ENCODE measurements around the gene CYP4F2. TPM values are rescaled to one million over a fixed set of nuclear protein-coding genes. Genes with fewer than 3 reads are reported as not detected.
"Not testable (repeated sequence)": the region's sequence is repeated elsewhere in the genome, so short reads cannot be mapped to it uniquely, and the experiment has no call there.

The CYP4F2 gene, protein sequence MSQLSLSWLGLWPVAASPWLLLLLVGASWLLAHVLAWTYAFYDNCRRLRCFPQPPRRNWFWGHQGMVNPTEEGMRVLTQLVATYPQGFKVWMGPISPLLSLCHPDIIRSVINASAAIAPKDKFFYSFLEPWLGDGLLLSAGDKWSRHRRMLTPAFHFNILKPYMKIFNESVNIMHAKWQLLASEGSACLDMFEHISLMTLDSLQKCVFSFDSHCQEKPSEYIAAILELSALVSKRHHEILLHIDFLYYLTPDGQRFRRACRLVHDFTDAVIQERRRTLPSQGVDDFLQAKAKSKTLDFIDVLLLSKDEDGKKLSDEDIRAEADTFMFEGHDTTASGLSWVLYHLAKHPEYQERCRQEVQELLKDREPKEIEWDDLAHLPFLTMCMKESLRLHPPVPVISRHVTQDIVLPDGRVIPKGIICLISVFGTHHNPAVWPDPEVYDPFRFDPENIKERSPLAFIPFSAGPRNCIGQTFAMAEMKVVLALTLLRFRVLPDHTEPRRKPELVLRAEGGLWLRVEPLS
- total RNA-seq (2014; rRNA removed; shearing (Covaris generic)), result 0.70 and 3.8 TPM in 2 replicates

DNA sequence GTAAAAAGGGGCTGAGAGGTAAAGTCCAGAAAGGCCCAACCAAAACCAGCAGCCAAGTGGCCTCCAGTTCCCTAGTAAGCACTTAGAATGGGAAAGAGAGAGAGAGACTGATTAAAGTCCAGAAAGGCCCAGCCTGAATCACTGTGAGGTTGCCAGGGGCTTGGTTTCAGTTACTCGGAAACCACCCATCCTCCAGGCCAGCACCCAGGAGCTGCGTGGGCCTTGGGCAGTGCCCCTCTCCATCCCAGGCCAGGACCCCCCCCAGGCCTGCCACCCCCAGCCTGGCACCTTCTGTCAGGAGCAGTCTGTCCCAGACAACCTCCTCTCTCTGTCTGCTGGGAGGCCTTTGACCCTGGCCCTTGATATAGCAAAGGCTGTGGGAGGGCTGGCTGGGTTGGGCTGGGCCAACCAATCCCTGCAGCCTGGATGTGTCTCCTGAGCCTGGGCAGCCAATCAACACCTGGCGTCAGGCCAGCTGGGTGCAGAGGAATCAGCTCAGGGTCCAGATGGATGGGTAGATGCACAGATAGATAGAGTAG lies at the start of gene CYP4F2:
CYP4F2 (minus strand) TSS at position 337 of the 539 bp plus-strand sequence. CDS start 463 bp downstream, outside the sequence.
- DNase-seq (ENCODE audit: low spot score), result no peak

DNA sequence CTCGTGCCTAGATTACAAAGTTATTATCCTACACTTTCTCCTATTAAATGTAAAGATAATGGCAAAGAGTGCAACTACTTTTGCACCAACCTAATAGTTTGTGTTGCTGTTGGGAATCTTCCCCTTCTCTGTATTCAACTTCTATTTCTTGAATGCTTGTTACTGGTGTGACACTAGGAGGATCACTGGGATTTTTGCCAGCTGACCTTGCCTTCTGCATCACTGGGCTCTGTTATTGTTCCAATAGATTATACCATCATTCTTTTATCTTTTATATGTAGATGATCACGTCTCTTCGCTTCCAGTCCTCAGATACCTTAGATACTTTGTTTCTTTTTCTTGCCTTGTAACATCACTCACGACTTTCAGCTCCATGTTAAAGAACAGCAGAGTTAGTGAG lies 47.4 kb upstream of the CYP4F2 start:
- no peak for DNase-seq (ENCODE audit: low spot score)

DNA sequence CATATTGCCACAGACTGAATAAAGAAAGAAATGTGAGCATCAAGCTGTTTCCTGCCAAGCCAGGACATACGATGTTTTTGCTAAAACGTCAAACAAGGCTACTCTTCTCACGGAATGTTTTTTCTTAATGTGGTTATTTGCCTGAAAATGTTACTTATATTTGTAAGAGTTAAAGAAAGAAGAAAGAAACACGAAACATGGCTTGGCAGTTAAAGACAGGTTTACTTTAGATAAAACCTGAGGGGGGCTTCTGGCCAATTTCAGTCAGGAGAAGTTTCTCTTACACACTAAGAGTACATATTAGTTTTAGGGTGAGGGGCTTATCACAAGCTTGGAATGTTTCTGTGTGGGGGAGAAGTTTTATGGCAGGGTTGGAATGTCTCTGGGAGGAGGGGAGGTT lies 46.5 kb upstream of the CYP4F2 start:
- DNase-seq (ENCODE audit: low spot score), result no peak

DNA sequence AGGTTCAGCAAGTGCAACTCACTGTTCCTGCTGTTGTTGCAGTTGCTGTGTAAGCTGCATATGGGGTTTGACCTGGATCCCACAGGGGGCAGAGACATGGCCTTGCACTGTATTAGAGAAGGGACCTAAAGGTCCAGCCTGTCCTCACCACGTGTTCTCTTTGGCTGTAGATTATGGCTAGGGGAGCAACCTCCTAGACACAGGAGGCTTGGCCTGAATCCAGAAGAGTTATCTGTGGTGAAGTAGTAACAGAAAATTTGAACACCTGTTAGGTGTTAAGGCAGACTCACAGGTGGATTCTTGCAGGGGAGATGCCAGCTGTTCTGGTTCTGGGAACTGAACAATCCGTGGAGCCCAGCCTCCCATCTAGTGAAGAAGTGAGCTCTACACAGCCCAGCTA lies 39.9 kb upstream of the CYP4F2 start:
- DNase-seq (ENCODE audit: low spot score), result no peak

DNA sequence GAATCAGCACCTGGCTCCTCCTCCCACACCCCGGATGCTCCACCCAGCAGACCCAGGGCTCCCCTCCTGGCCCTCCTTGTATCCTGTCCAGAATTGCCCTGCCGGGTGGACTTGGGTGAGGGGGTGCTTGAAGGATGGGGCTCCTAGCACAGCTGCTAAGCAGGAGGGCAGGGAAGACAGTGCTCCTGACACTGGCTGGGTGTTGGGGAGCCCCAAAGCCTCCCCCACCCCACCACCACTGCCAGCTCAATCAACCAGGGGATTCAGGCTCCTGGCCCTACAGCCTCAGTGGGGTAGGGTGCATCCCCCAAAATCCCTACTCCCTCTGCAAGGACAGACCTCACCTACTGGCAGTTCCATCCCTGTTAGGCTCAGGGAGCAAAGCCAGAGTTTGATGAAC lies 39.1 kb upstream of the CYP4F2 start:
- DNase-seq (ENCODE audit: low spot score), result no peak

DNA sequence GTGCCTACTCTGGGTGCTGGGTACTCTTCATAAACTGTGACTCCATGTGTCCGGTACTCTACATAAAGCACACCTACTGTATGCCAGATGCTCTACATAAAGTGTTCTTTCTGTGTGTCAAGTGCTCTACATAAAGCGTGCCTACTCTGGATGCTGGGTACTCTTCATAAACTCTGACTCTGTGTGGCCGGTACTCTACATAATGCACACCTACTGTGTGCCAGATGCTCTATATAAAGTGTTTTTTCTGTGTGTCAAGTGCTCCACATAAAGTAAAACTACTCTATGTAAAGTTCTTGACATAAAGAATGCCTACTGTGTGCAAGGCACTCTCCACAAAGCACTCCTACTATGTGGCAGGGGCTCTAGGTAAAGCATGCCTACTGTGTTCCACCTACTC lies 38.3 kb upstream of the CYP4F2 start:
- no peak for DNase-seq (ENCODE audit: low spot score)

DNA sequence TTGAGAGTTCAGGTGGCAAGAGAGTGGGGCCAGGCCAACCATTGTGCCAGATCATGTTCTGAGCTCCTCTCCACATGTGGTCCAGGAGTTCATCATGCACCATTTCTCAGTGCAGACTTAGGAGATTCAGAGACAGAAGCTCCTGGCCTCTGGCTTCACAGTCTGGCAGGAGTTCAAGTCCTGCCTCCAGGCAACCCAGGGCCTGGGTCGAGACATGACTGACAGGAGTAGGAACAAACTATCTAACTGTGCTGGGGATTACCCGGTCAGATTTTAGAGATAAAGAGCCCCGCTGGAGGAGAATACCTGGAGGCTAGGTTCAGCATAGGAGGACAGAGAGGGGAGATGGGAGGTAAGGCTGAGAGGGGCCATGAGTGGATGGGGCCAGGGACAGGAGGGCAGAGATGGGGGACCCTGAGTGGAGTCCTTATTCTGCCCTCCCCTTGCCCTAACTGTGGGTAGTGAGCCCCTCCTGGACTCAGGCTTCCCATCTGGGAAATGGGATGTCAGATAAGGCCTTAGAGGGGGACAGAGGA lies 37.4 kb upstream of the CYP4F2 start:
- DNase-seq (ENCODE audit: low spot score), result peak; percentile 52

DNA sequence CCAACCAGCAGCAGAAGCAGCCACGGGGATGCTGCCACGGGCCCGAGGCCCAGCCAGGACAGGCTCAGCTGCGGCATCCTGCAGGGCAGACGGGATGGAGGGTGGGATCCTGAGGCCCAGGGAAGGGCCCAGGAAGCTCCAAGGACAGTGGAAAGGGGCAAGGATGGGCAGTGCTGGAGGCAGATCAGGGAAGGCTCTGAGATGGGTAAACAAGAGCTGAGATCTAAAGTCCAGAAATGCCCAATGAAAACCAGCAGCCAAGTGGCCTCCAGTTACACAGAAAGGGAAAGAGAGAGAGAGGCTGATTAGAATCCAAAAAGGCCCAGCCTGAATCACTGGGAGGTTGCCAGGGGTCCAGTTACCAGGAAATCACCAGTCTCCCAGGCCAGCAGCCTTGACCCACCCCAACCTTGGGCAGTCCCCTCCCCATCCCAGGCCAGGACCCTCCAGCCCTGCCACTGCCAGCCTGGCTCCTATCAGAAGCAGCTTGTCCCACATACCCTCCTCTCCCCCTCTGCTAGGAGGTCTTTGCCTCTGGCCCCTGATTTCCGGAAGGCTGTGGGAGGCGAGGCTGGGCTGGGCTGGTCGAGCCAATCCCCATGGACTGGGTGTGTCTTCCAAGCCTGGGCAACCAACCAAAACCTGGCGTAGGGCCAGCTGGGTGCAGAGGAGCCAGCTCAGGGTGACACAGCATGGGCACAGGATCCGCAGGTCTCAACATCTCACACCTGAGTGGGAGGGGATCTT lies 36.6 kb upstream of the CYP4F2 start, which contains the start of gene CYP4F11:
CYP4F11 (minus strand) TSS at position 198 of the 747 bp plus-strand sequence; CDS start at position 77, 121 bp downstream.
- peak; percentile 84 for DNase-seq (ENCODE audit: low spot score)

DNA sequence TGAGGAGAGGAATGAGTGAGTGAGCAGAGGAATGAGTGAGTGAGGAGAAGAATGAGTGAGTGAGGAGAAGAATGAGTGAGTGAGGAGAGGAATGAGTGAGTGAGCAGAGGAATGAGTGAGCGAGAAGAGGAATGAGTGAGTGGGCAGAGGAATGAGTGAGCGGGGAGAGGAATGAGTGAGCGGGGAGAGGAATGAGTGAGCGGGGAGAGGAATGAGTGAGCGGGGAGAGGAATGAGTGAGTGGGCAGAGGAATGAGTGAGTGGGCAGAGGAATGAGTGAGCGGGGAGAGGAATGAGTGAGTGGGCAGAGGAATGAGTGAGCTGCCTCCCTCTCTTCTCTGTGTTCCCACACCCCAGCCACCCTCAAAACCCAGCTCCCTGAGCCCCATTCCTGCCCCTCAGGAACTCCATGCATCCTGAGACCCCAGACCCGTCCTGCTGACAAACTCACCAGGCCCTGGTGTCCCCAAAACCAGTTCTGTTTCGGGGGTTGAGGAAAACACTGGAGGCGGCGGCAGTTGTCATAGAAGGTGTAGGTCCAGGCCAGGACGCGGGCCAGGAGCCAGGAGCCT lies 36.0 kb upstream of the CYP4F2 start:
- DNase-seq (ENCODE audit: low spot score), result not testable (repeated sequence)

DNA sequence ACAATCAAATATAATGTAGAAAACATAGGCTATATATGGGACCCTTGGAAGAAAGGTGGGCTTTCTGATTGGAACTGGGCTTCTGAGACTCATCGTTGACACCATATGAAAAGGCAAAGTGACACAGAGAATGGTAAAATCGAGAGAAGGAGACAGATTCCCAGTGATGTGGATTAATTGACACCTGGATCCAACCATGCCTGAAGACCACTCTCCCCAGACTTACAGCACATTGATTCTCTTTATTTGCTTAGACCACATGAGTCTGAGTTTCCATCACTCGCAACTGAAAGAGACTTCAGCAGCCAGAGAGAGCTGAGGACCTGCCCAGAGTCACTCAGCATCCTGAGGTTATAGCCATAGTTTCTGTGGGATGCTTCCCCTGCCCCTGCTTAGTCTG lies 30.4 kb upstream of the CYP4F2 start:
- DNase-seq (ENCODE audit: low spot score), result no peak

DNA sequence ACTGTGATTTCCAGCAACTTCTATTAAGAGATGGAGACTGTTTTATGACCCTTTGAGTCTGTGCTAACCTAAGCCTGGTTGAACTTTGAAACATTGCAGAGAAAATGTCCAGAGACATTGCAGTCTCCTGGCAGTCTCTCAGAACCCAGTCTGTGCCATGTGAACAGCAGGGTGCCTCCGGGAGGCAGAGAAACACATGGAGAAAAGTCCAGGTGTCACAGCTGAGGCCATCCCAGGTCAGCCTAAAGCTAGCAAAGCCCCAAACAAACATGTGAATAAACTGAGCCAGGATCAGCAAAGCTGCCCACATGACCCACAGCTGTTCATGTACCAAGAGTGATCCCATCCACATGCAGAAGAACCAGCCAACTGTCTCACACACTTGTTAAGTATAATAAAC lies 28.6 kb upstream of the CYP4F2 start:
- peak; percentile 9 for DNase-seq (ENCODE audit: low spot score)

DNA sequence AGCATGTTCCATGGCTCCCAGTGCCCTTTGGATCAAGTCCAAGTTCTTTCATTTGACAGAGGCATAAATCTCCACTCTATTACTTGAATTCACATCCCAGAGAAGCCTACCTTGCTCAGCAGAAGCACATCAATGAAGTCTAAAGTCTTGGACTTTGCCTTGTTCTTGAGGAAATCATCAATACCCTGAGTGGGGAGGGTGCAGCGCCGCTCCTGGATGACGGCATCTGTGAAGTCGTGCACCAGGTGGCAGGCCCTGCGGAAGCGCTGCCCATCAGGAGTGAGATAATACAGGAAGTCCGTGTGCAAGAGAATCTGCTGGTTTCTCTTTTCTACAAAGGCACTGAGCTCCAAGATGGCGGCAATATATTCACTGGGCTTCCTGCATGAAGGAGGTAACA lies 25.8 kb upstream of the CYP4F2 start:
- peak; percentile 5 for DNase-seq (ENCODE audit: low spot score)

DNA sequence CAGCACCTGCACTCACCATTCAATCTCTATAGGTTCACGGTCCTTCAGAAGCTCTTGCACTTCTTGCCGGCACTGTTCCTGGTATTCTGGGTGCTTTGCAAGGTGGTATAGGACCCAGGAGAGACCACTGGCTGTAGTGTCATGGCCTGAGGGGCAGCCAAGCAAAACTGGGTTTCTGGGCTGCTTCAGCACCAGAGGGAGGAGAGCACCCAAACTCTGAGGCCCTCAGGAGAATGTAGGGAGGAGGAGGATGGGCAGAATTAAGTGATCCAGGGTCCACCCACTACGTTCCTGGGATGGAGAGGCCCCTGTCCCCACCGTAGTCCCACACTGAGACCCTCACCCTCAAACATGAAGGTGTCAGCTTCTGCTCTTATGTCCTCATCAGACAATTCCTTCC lies 24.1 kb upstream of the CYP4F2 start:
- DNase-seq (ENCODE audit: low spot score), result no peak

DNA sequence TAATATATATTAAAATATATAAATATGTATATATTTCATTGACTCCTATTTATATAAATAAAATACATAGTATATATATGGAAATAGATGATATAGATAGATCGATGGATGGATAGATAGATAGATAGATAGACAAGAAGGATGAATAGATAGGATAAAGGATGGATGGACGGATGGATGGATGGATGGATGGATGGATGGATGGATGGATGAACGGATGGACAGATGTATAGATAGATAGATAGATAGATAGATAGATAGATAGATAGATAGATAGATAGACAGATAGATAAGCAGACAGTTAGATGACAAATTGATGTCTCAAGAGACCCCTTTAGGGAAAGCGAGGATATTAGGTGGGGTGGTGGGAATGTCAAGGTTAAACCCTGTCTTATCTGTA lies 21.4 kb upstream of the CYP4F2 start:
- no peak for DNase-seq (ENCODE audit: low spot score)

DNA sequence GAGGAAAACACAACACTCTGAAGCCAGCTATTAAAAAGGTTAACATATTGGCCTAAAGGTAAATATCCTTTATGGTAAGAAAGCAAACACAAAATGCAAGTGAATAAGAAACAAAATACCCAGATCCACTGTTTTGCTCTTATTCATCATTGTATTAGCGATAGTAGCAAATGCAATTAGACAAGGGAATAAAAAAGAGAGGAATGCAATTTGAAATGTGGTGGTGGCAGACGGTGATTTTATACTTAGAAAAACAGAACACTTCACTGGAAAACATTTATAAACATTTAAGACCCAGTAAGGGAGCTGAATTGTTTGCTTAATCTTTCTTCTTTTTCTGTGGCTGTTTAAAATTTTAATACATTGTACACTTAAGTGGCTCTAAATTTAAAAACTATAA lies 17.2 kb upstream of the CYP4F2 start:
- no peak for DNase-seq (ENCODE audit: low spot score)

DNA sequence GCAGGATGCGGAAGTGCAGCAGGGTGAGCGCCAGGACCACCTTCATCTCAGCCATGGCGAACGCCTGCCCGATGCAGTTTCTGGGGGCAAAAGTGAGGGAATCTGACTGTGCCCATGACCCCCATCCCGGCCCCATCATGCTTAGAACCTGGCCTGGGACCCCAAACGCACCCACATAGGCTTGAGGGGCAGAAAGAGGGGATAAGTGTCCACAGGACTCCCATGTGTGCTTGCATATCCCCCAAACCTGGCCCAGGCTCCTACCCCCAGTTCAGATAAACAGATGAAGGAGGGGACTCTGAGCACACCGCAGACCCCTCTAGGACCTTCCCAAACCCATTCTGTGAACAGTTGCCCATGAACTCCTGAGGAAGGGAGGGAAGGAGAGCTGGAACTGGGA lies 16.0 kb upstream of the CYP4F2 start:
- no peak for DNase-seq (ENCODE audit: low spot score)

DNA sequence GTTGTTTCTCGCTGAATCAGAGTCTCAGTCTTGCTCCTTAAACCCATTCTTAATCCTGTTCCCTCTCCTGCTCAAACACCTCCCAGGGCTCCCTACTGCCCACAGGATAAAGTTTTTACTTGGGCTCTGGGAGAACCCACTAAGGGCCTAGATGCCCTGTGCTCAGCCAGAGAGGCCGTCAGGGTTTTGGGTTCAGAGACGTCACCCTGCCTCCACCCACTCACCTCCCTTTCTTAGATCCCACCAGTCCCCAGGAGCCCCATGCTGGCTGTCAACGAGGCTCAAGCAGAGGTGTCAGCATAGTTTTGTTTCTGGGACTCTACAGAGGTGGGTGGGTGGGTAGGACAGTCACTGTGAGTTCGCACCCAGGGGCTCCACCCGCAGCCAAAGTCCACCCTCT lies 15.5 kb upstream of the CYP4F2 start:
- DNase-seq (ENCODE audit: low spot score), result no peak

DNA sequence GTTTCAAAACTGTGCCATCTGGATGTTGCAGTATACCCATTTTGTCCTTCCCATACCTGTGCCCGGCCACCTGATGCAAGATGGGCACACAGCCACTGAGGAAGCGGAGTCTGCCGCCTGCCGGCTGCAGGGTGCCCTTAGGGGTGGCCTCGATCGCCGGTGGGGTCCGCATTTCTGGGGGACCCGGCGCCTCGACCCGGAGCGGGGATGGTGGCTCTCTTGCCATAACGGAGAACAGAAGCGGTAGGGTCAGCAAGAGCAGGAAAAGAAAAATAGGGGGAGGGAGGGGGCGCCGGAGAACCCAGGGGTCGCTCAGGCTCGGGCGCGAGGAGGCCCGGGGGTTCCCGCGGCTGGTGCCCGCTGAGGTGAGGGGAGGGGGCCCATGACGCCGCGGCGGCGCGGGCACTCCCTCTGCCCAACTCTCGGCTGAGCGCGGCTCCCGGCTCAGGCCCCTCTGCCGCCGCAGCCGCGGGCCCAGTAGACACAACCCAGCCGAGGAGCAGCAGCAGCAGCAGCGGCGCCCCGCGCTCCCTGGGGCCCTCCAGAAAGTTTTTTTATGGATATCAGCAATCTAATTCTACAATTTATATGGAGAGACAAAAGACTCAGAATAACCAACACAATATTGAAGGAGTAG lies 13.8 kb upstream of the CYP4F2 start:
- no peak for DNase-seq (ENCODE audit: low spot score)

DNA sequence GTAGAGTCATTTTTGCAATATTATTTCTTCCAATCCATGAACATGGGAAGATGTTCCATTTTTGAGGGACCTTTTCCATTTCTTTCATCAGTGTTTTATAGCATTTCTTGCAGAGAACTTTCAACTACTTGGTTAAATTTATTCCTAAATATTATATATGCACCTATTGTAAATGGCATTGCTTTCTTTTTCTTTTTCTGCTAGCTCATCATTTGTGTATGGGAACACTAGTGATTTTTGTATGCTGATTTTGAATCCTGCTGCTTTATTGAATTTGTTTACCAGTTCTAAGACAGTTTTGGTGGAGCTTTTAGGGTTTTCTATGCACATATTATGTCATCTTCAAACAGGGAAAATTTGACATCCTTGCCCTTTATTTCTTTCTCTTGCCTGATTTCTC lies 7.2 kb upstream of the CYP4F2 start:
- DNase-seq (ENCODE audit: low spot score), result no peak

DNA sequence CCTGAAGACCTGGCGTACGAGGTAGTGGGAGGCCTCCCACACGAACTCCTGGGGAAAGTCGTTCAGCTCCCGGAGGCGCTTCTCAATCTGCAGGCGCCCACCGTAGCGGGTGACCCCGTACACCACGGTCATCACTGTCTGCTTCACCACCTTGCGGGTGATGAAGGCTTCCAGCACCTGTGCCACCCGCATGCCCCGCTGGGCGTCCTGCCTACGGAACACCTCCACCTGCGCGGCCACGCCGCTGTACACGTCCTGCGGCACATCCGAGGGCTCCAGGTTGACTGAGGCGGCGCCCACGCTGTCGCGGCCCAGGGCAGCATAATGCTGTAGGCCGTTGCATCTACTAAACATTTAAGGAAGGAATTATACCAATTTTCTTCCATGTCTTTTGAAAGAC lies 5.0 kb upstream of the CYP4F2 start:
- DNase-seq (ENCODE audit: low spot score), result not testable (repeated sequence)

DNA sequence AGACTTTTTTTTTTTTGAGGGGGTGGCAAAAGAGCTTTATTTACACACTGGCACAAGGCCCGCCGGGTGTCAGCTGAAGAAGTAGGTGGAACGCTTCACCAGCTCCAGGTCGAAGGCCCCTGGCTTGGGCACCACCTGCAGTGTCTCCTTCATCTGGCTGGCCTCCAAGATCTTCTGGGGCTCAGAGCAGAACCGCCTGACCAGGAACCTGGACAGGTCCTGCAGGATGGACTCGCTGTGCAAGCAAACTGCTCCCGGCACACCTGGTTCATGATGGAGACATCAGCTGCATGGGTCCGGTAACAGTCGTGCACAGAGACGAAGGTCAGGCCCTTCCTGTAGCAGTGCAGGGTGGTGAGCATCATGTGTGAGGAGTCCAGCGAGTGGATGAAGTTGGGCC lies 4.4 kb upstream of the CYP4F2 start:
- no peak for DNase-seq (ENCODE audit: low spot score)

All from H4 (cell line).